Measurements from ENCODE around the gene BLOC1S5. TPM values are rescaled to one million over a fixed set of nuclear protein-coding genes. Genes with fewer than 3 reads are reported as not detected.
A peak's percentile ranks its signal among the peaks of the same experiment; 100 is the strongest.

Gene BLOC1S5
- total and polyA plus RNA-seq, 2 of the 13 experiments (the other 11 are each of a cell fraction or from before 2014, with no cell fraction given) = 10.5 to 41.5 TPM

DNA sequence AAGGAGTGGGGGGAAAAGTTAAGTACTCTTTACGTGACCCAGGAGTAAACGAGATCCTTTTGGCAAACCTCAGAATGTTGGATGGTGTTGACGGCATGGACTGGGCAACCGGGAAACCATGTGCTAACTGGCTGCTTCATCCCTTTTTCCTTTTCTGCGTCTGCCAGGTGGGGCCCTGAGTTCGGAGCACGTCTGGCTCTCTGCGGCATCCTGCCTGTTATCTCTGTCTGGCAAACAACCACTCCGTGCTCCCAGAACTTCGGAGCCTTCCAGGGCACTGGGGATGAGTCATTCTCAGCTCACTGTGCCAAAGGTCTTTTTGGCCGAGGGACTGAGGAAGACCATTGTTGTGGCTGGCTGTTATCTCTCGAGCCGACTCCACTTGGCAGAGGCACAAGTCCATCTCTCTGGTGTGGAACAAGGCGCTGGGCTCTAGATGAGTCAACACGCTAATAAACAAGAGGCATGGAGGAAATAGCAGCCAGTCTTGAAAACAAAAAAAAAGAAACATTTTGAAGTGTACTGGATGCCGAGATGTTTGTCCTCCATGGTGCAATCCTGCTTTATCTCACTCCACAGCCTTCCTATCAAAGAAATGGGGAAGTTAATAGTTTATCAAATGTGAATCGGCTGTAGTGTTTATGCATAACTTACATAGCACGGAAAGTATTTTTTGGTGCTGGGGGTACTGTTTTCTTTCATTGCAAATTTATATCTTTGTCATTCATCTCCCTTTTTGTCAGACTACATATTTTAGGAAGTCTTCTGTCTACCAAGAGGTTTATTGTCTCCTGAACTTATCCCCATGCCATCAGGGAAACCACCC lies 89.0 kb downstream of the BLOC1S5 start (continued):
- TF ChIP-seq ZSCAN21 (CRISPR knock-in tag; IDR thresholded peaks at IDR 0.05; ENCODE audit: borderline replicate concordance) (peak; percentile 76; the same call in 1 of the 2 replicates), JARID2 (CRISPR knock-in tag; IDR thresholded peaks at IDR 0.05; ENCODE audit: insufficient replicate concordance) (no peak), GATAD2A (CRISPR knock-in tag; IDR thresholded peaks at IDR 0.05) (peak; percentile 98), GATA4 (IDR thresholded peaks at IDR 0.05; ENCODE audit: borderline replicate concordance, low read depth) (peak; percentile 97), ZNF724P (CRISPR knock-in tag; IDR thresholded peaks at IDR 0.05; ENCODE audit: borderline replicate concordance) (peak; percentile 81; the same call in 1 of the 2 replicates), AFF4 (CRISPR knock-in tag; IDR thresholded peaks at IDR 0.05) (no peak; the same call in 1 of the 2 replicates), TBL1XR1 (IDR thresholded peaks at IDR 0.05; ENCODE audit: borderline replicate concordance, low read length, partially characterized antibody) (peak; percentile 97), FOXK1 (CRISPR knock-in tag; IDR thresholded peaks at IDR 0.05; ENCODE audit: borderline replicate concordance, low read depth) (peak; percentile 97; the same call in 1 of the 2 replicates), ZNF570 (CRISPR knock-in tag; IDR thresholded peaks at IDR 0.05; ENCODE audit: borderline replicate concordance) (peak; percentile 79; the same call in 1 of the 2 replicates), RXRB (CRISPR knock-in tag; IDR thresholded peaks at IDR 0.05; ENCODE audit: borderline replicate concordance) (peak; percentile 100), ZBTB3 (CRISPR knock-in tag; IDR thresholded peaks at IDR 0.05; ENCODE audit: borderline replicate concordance, low read depth) (peak; percentile 69; the same call in 1 of the 2 replicates), ARNTL (CRISPR knock-in tag; IDR thresholded peaks at IDR 0.05) (peak; percentile 88; the same call in 1 of the 2 replicates), ZNF317 (CRISPR knock-in tag; IDR thresholded peaks at IDR 0.05) (peak; percentile 70; the same call in 1 of the 2 replicates), CREB1 (IDR thresholded peaks at IDR 0.05) (0 out of 2 replicates have a peak, but pooled peaks have one; percentile 3), CREB1 (CRISPR knock-in tag; IDR thresholded peaks at IDR 0.05) (peak; percentile 83), PAWR (CRISPR knock-in tag; IDR thresholded peaks at IDR 0.05; ENCODE audit: borderline replicate concordance) (peak; percentile 93; the same call in 1 of the 2 replicates), ZNF18 (CRISPR knock-in tag; IDR thresholded peaks at IDR 0.05; ENCODE audit: insufficient replicate concordance) (peak; percentile 87), ZNF710 (CRISPR knock-in tag; IDR thresholded peaks at IDR 0.05; ENCODE audit: borderline replicate concordance) (peak; percentile 98)
- TF ChIP-seq, protein P1, sequence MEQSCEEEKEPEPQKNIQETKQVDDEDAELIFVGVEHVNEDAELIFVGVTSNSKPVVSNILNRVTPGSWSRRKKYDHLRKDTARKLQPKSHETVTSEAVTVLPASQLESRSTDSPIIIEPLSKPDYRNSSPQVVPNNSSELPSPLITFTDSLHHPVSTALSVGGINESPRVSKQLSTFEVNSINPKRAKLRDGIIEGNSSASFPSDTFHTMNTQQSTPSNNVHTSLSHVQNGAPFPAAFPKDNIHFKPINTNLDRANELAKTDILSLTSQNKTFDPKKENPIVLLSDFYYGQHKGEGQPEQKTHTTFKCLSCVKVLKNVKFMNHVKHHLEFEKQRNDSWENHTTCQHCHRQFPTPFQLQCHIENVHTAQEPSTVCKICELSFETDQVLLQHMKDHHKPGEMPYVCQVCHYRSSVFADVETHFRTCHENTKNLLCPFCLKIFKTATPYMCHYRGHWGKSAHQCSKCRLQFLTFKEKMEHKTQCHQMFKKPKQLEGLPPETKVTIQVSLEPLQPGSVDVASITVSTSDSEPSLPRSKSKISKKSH (CRISPR knock-in tag; IDR thresholded peaks at IDR 0.05; ENCODE audit: borderline replicate concordance) = peak; percentile 88; the same call in 1 of the 2 replicates
